NOMO-1 treated with DMSO at 0.1 percent for 48 hours (cell line): ENCODE measurements around the gene WNT2.
"Not testable (repeated sequence)": the region's sequence is repeated elsewhere in the genome, so short reads cannot be mapped to it uniquely, and the experiment has no call there.

Experiments used
- DNase-seq: peaks from one replicate; lab custom pipeline; 2025; ENCODE audit not compliant: unreplicated experiment; lab: John Stamatoyannopoulos, UW

WNT2 gene

GRCh38 chr7:117269886-117270285 is 53.0 kb downstream of the WNT2 start:
- DNase-seq: no peak

GRCh38 chr7:117269417-117269816 is 53.4 kb downstream of the WNT2 start:
- DNase-seq: no peak

GRCh38 chr7:117264716-117265115 is 58.1 kb downstream of the WNT2 start:
- no peak for DNase-seq

GRCh38 chr7:117262546-117262945 is 60.3 kb downstream of the WNT2 start:
- DNase-seq: no peak

GRCh38 chr7:117259615-117260014 is 63.2 kb downstream of the WNT2 start:
- no peak for DNase-seq

GRCh38 chr7:117251687-117252086 is 71.2 kb downstream of the WNT2 start:
- no peak for DNase-seq

- no peak for DNase-seq
These were observed 72.1 kb downstream of the WNT2 start for GRCh38 chr7:117250801-117251200.

GRCh38 chr7:117250245-117250644 is 72.6 kb downstream of the WNT2 start:
- DNase-seq: no peak

- DNase-seq: no peak
These were observed 73.2 kb downstream of the WNT2 start for GRCh38 chr7:117249696-117250095.

- DNase-seq: no peak
These were observed 74.0 kb downstream of the WNT2 start for GRCh38 chr7:117248829-117249228.

GRCh38 chr7:117247809-117248208 is 75.0 kb downstream of the WNT2 start:
- no peak for DNase-seq

- DNase-seq: not testable (repeated sequence)
These were observed 77.2 kb downstream of the WNT2 start for GRCh38 chr7:117245703-117246102.

GRCh38 chr7:117243390-117243789 is 79.5 kb downstream of the WNT2 start:
- DNase-seq: no peak

GRCh38 chr7:117241088-117241487 is 81.8 kb downstream of the WNT2 start:
- DNase-seq: no peak

GRCh38 chr7:117238937-117239336 is 83.9 kb downstream of the WNT2 start:
- no peak for DNase-seq

- no peak for DNase-seq
These were observed 84.4 kb downstream of the WNT2 start for GRCh38 chr7:117238472-117238871.

GRCh38 chr7:117237646-117238045 is 85.2 kb downstream of the WNT2 start:
- DNase-seq: no peak

GRCh38 chr7:117231047-117231359 is 91.9 kb downstream of the WNT2 start:
- no peak for DNase-seq

GRCh38 chr7:117230276-117231046 is 92.4 kb downstream of the WNT2 start:
- no peak for DNase-seq

- no peak for DNase-seq
These were observed 93.5 kb downstream of the WNT2 start for GRCh38 chr7:117229350-117229749.

- no peak for DNase-seq
These were observed 95.8 kb downstream of the WNT2 start for GRCh38 chr7:117227091-117227490.

GRCh38 chr7:117225536-117225935 is 97.3 kb downstream of the WNT2 start:
- no peak for DNase-seq
